HG02938 (cell line): ENCODE data around the gene CACNG4.

ENCODE experiments used
- ATAC-seq: cut with Tn5 transposase; IDR thresholded peaks from one replicate; pipeline ENCODE4 v1.9.1; 2021; ENCODE audit warnings: mild to moderate bottlenecking, moderate library complexity; ENCODE audit not compliant: unreplicated experiment

Gene CACNG4

DNA sequence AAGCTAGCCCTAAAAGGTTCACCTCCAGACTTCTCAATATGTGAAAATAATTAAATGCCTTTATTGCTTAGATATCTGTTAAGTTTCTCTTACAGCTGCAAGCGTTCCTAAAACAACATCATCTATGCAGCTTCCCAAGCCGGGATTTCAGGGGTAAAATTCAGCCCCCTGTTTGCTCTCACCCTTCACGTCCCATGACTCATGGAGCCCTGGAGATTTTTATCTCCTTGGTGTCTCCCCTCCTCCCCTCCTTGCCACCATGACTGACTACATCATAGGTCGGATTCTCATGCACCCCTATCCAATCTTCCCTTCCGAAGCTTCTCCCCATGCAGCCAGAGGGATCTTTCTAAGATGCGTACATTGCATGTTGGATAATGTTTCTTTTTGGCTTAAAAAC lies 21.0 kb upstream of the CACNG4 start:
- ATAC-seq: no peak

DNA sequence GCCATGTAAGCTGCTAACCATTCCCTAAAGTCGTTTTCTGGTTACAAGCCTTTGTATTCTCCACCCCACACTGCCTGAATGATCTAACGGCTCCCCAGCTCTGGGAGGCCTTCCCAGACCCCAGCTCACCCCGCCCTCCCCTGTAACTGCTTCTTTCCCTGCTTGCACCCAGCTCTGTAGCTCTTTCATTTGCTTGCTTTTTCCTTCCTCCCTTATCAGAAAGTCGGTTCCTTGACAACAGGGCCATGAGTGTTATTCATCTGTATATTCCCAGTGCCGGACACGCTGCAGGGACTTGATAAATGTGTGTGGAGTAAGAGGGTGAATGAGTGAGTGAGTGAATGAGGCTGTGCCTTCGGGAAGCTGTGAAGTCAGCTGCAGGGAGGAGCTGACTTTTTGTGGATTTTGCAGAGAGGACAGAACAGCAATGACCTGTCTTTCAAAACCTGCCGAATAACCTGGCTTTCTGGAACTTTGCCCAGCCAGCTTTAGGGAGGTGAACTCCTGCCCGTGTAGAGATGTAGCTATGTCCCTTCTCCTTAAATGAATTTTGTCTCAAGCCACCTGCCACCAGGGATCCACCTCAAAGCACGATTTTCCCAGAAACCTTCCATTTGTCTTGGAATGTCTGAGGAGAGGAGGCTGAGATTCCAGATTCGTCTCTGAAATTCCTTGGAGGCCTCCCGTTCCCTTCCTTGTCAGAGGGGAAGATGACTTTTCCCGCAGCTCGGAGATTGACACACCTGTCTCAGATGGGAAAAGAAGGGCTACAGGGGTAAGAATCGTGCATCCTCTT lies 20.0 kb upstream of the CACNG4 start:
- ATAC-seq: no peak

DNA sequence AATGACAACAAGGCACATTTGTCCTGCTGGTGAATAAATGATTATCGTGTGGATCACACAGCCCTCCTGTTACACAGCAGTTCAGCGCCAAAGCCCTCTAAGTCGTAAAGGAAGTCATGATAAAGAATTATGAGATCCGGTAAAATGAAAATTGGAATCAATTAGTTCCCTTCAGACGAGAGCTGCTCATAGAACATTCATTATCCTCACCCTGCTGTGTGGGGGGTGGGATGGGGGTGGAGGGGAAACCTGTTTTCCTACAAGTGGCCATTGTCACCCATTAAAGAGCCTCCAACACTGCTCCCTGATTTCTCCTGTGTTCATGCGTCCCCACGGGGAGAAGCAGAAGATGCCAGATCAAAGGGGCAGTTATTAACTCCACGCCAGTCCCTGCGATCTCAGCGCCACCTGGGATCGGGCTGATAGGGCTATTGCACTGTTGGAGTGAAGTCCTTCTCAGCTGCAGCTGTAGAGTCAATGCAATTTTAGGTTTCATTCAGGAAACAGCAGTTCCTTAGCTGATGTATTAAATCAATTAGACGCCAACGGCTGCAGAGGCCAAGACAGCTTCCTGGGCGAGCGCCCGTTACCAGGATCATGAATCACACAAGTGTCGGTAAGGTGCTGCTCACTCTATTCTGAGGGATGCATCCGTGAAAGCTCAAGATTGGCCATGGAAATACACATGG lies 19.2 kb upstream of the CACNG4 start:
- no peak for ATAC-seq

DNA sequence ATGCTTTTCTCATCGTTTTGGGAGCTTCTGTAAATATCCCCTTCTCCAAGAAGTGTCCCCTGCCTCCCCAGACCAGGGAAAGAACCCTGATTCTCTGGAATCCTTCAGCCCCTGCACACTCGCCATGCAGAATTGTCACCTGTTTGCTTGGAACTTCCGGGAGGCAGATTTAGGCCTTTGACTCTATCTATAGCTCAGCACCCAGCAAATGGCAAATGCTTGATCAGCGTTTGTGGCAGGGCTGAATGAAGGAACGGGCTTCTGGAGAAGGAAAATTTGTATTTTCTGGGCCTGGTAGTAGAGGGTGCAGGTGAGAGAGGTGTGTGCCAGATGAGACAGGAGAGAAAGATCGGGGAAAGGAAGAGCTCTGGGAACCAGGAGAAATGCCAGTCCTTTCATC lies 18.3 kb upstream of the CACNG4 start:
- no peak for ATAC-seq

DNA sequence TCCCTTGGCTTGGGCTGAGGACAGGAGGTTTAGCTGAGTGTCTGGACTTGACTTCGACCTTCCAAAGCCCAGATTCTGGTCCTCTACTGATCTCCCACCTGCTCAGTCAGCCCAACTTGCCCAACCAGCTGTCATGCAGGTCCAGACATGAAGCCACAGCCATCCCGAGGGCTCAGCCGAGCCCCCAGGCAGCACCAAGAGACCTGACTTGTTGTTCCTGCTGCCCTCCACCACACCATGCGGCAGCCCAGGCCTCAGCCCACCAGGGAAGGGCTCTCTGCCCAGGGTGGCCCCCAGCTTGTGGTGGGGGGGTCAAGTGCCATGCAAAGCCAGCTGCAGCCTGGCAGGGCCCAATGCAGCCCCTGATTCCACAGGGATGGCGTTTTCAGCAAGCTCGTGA lies 17.2 kb upstream of the CACNG4 start:
- no peak for ATAC-seq

DNA sequence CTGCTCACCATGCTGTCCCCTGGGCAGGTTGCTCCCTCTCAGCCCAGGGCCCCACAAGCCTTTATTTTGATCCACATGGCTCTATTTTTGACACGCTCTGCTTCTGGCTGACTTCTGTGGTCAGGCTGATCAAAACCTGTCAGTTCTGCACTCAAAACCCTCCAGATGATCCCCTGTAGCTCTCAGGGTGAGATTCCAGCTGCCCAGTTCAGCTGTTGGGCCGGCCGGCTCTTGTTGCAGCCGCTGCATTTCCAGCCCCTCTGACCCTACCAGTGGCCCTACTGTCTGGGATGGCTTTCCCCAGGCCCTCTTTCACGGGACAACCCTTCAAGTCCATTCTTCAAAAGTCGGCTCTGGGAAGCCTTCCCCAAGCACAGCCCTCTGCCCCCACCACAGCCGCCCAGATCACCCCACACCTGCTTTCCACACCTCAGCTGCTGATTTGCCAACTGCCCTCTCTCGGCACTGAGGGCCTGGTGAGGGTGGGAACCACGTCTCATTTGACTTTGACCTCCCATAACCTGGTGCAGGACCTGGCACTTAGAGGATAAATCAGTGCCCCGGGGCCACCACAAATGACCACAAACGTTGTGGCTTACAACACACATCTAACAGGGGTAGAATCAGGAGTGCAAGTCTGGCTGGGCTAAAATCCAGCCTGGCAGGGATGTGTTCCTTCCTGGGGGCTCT lies 16.3 kb upstream of the CACNG4 start:
- ATAC-seq: no peak

DNA sequence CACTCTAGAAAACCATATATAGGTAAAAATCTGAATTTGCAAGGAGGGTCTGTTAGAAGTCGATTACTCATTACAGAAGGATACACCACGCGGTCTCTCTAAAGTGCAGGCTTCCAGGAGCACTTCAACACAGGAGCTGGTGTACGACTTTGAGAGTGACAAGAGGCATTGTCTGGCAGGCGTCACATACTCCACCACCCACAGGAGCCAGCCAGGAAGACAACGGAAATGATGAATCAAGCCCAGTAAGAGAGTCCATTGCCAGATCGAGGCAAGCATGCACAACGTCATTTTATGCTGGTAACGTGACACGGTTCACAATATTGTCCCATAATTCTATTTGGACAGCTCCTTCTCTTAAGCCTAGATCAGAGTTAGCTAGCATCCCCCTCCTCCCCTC lies 15.0 kb upstream of the CACNG4 start:
- ATAC-seq: no peak

DNA sequence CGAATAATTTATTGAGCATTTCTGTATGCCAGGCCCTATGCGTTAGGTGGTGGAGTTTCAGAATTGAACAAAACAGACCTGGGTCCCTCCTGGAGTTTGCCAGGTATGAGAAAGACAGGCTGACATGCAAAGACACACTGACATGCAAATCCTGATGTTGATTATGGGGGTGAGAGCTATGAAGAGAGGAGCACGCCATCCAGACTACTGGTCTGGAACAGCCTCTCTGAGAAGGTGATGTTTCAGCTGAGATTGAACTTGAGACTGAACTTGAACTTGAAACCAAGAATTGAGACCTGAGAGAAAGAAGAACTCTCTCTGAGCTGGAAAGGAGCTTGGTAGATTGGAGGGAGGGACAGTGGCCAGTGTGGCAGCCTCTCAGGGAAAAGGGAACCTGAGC lies 14.2 kb upstream of the CACNG4 start:
- ATAC-seq: no peak

DNA sequence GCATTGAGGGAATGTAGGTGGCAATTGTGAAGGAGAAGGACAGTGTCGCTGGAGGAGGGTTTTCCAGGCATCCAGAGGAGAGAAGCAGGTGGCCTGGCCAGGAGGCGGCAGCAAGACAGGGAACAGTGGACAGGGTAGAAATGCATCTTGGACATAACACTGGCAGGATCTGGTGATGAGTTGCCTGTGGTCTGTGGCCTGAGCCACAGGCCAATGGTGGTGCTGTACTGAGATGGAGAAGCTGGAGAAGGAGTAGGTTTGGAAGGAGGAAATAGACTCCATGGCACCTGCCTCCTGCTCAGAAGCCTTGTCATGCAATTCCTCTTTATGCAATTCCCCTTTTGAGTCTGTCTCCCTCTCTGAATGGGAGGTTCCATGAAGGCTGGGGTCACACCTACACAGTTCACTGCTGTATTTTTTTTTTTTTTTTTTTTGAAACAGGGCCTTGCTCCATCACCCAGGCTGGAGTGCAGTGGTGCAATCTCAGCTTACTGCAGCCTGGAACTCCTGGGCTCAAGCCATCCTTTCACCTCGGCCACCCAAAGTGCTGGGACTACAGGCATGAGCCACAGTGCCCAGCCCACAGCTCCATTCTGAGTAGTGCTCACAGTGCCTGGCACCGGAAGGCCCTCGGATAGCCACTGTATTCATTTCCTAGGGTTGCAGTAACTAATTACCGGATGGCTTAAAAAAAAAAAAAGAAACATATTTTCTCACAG lies 13.5 kb upstream of the CACNG4 start:
- no peak for ATAC-seq

DNA sequence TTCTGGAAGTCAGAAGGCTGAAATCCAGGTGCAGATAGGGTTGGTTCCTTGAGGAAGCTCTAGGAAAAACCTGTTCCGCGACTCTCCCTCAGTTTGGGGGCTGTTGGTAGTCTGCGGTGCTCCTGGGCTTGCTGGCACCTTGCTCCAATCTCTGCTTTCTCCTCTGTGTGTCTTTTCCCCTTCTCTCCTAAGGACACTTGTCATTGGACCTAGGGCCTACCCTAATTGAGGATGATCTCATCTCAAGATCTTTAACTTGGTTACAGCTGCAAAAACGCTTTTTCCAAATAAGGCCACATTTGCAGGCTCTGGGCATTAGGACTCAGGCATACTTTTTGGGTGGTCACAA lies 12.9 kb upstream of the CACNG4 start:
- no peak for ATAC-seq

DNA sequence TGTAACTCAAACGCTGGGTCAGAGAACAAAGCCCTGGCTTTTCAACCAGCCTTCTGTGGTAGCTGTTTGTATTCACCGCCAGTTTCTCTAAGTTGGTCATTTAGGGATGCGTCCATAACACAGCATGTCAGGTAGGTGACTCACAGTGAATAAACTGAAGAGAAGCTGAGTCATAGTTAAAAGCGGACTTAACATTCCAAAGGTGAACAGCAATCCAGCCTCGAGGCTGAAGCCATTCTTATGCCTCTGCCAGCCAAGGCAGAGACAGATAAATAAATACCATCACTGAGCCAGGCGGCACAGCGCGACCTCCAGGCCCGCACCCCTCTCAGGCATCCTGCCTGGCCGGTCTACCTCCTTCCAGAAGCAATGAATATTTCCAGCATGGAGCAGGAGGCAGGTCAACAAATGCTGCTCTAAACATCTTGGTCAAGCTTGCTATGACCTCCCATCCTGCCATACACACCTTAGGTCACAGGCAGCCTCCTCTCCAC lies 12.4 kb upstream of the CACNG4 start:
- no peak for ATAC-seq

DNA sequence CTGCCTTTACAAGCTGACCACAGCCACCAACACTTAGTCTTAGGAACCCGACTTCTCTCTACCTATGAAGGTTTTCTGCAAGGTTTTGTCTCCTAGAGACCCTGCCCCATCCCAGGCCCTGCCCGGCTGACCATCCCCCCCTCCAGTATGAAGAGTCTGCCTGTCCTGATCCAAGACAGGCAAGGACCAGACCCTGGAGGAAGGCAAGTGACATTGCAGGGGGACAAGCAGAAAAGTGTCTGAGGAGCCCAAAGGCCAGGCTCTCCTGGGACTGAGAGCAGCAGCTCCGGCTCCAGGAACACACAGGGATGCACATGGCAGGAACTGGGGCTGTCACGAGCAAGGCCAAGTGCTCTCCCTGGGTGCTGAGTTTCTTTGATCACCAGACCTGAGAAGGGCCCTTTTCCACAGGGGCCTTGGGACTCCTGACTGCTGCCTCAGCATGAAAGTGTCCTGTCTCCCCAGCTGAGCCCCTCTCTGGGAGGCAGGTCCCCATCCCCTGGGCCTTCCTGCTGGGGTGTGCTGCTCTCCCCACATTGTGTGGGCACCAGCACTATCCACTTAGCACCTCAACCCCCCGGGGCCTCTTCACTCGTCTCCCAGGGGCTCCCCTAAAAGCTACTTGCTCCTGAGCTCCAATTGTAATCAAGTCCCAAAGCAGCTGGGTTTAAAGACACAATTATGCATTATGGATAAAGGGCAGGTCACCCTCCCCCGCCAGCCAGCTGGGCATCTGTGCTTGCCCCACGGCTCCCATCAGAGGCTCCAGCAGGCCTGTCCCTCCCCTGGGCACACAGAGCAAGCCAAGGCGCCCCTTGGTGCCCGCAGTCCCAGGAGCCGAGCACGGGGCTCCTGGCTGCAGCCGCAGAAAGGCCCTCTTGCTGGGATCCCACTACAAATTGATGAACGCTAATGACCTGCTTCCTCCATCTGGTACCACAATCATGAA lies 11.6 kb upstream of the CACNG4 start:
- no peak for ATAC-seq

DNA sequence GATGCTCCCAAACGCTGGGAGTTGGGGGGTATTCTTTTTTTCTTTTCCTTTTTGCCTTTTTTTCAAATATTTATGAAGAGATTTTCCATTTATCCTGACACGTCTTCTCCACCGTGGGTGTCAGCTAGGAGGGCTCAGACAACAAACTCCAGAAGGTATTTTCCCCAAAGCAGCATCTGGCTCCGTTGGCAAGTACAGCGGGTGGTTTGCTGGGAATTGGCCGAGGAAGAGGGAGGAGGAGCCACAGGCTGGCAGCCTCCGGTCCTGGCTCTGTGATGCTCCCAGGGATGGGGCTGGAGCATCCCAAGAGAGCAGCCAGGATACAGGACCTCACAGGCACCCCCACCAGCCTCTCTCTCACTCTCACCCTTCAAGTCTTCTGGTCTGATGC lies 10.9 kb upstream of the CACNG4 start:
- no peak for ATAC-seq

DNA sequence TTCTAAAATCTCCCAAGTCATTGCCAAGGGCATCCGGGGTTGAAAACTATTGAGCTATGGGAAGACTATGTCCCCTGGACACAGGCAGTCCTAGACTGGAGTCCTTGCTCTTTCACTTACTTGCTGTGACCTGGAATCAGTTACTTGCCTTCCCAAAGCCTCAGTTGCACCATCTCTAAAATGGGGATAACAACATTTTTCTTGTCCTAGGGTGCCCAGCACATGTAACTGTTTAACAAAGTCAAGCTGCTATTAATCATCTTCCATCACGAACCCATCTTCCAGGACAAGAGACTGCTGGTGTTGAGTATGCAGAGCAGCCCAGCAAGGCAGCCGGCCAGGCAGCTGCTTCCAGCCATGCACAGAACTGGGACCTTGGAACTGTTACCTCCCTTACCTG lies 9.9 kb upstream of the CACNG4 start:
- ATAC-seq: no peak

DNA sequence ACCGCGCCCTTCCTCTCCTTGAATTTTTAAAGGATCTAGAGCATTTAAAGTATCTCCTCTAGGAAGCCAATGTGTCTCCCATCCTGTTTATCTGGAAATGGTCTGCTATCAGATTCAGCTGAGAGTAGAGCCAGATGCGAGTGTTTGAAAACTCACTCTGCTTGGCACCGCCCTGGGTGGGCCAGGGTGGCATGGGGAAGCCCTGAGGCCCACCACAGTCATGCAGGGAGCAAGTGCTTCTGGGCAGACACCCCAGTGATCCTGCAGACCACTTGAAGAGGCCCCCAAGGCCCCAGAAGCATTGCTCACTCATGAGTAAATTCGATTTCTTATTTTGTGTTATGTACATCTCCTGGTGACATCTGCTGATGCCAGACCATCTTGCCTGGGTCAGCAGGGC lies 8.7 kb upstream of the CACNG4 start:
- ATAC-seq: no peak

DNA sequence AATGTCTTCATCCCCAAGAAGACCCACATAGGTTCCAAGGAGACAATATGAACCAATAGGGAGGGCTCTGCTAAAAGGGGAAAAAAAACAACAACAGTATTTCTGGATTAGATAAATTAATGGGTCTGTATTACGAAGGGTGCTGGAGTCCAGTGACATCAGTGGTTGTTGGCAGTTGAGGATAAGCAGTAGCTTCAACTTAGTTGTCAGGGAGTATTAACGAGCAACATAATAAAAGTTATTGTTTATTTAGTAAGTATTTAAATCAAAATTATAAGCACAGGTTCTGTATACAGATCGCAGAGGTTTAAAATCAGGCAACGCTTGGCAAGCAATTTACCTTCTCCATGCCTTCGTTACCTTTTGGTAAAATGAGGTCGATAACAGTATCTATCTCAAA lies 7.6 kb upstream of the CACNG4 start:
- no peak for ATAC-seq

DNA sequence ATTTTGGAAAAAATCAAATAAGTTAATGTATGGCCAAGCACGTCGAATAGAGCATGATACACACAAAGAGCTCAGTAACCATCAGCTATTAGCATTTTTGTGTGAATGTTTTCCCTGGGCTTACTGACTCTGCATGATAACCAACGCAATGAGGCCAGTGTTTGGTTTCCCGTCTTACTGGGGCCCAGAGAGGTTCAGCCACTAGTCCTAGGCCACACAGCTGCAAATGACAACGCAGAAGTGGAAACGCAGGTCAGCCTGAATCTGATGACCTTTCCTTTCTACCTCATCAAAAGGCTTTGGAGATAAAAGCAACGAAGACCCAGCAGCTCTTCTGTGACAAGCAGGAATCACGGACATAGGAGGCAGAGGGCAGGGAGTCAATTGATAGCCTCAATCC lies 7.2 kb upstream of the CACNG4 start:
- ATAC-seq: no peak

DNA sequence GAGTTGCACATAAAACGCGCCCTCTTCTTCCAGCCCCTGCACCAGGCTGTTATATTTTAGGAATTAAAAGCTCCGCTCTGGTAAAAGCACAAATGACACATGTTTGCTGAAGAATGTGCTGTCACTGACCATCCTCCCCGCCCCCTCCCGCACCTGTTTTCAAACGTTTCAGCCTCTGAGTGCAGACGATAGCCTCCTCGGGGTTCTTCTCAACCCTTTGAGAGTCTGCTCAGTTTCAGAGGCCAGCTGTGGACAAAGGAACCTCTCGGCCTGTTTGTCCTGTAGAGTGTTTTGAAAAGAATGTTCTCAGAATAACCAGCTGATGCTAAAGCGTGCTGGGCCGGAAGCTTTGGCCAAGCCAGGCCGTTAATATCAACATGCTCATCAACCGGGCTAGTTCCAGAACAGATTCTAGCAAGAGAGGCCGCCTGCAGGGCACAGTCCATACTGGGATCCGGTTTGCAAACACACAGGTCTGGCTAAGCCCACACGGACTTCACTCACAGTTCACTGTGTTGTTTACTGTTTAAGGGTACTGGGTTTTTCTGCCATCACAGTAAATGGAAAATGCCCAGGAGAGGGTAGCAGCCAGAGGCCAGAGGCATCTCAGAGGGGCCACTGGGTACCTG lies 6.4 kb upstream of the CACNG4 start:
- no peak for ATAC-seq

DNA sequence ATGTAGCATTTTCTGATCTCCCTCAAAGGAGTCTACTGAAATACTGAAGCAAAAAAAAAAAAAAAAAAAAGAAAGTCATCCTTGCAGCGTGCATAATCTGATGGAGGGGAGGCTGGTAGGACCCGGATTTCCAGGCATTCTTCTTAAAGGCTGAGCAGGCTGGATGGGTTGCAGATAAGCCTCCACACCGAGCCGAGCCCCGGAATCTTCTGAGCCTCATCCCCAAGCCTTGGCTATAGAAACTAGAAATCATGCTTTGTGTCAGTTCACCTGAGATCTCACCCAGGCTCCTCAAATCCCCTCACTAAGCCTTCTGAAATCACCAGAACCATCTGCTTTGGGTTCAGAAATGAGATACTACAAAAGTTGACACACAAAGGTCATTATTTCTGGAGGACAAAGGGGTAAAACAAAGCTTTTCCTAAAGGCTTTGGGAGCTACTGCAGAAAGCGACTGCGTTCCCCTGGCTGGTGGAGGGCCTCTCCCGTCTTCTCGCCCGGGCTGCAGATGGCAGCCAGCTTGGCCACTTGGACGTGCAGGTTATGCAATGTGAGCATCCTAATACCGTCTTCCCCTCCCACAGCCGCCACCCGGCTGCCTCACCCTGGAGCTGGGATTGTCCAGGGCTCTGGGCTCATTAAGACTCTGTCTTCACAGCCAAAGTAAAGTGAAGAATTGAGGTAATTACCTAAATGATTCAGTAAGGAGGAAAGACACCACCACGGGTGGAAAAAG lies 4.7 kb upstream of the CACNG4 start:
- ATAC-seq: no peak
